Lower leg skin (tissue), 4 donors: ENCODE measurements around the gene STAT5B. TPM values are rescaled to one million over a fixed set of nuclear protein-coding genes. Genes with fewer than 3 reads are reported as not detected.

Source experiments
- DNase-seq, 2 donors: peaks; one replicate each; pipeline ENCODE4 v3.0.0-alpha.2; 2019; ENCODE audit warnings: low spot score in 2 of 2
- H3K4me3 ChIP-seq: fragments of 200-600 bp; sonication (generic); 2 replicates; pipeline ENCODE4 v1.5.1; 2017; ENCODE audit warnings: mild to moderate bottlenecking, low read depth; ENCODE audit not compliant: poor library complexity, severe bottlenecking
- POLR2A ChIP-seq, 2 donors: fragments of 450-650 bp; IDR thresholded peaks; one replicate each; pipeline ENCODE4 v1.6.1; 2016 to 2017; ENCODE audit warnings: antibody characterized with exemption in 2 of 2, mild to moderate bottlenecking in 1 of 2, moderate library complexity in 1 of 2
- WGBS, 2 donors: methylation state at CpG; one replicate each; pipeline ENCODE4 v1.1.5; 2018; 5-methylcytosine and 5-hydroxymethylcytosine counted together
- intact Hi-C: fragments of 100-400 bp; cut with DNase I; formaldehyde crosslinking; loops from one replicate; pipeline ENCODE4 v1.15.0; 2023; ENCODE audit warnings: low total_unique reads
- total RNA-seq, 4 donors: library from RNA; depleted of rRNA; stranded (reverse); fragments of >200 nt; gene quantifications; one replicate each; pipeline ENCODE4 v1.1.0, GENCODE V29; 2016
- TF ChIP-seq, protein P1 (sequence below), 3 donors: fragments of 450-650 bp; IDR thresholded peaks; one replicate each; pipeline ENCODE4 v1.5.1; 2016; ENCODE audit warnings: antibody characterized with exemption in 3 of 3, mild to moderate bottlenecking in 3 of 3, moderate library complexity in 2 of 3

Gene STAT5B
- total RNA-seq, 4 donors from 2014 or later: 40.2 to 72.4 (median 50.5) TPM

DNA sequence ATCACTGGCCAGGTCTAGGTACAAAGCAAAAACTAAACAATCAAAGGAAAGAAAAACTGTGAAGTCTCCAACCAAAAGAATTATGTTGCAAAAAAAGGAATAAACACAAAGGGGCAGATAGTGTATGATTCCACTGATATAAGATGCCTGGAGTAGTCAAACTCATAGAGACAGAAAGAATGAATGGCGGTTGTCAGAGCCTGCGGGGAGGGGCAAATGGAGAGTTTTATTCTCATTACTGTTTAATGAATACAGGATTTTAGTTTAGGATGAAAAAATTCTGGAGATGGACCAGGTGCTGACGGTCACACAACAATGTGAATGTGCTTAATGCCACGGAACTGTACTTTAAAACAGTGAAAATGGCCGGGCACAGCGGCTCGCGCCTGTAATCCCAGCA is 20.7 kb downstream of the STAT5B start:
- 94 to 96% methylated on average over 8 of the region's 8 CpGs for WGBS, 2 donors
- TF ChIP-seq POLR2A (IDR thresholded peaks at IDR 0.05): no peak
- TF ChIP-seq, protein P1, sequence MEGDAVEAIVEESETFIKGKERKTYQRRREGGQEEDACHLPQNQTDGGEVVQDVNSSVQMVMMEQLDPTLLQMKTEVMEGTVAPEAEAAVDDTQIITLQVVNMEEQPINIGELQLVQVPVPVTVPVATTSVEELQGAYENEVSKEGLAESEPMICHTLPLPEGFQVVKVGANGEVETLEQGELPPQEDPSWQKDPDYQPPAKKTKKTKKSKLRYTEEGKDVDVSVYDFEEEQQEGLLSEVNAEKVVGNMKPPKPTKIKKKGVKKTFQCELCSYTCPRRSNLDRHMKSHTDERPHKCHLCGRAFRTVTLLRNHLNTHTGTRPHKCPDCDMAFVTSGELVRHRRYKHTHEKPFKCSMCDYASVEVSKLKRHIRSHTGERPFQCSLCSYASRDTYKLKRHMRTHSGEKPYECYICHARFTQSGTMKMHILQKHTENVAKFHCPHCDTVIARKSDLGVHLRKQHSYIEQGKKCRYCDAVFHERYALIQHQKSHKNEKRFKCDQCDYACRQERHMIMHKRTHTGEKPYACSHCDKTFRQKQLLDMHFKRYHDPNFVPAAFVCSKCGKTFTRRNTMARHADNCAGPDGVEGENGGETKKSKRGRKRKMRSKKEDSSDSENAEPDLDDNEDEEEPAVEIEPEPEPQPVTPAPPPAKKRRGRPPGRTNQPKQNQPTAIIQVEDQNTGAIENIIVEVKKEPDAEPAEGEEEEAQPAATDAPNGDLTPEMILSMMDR (IDR thresholded peaks at IDR 0.05): no peak
- H3K4me3 ChIP-seq: no peak overlapping the region

DNA sequence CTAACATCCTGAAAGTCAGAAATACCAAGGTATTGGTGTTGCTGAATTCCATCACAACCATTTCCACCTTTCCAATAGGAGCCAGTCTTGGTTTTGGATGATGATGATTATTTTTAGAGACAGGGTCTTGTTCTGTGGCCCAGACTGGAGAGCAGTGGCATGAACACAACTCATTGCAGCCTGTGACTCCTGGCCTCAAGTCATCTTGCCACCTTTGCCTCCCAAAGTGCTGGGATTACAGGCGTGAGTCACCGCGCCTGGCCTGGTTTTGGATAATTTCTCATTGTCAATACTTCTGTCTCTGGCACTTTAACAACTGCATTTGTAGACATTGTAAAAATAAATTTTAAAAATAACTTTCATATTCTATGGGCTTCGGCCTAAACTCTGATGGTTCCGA is 22.6 kb downstream of the STAT5B start:
- WGBS, 2 donors: 93 to 95% methylated on average over 5 of the region's 5 CpGs
- TF ChIP-seq, protein P1 (IDR thresholded peaks at IDR 0.05): no peak

More for the DNA sequence above, 20.7 kb downstream of the STAT5B start:
- DNase-seq: no peak
- intact Hi-C loops: no loop called here

DNA sequence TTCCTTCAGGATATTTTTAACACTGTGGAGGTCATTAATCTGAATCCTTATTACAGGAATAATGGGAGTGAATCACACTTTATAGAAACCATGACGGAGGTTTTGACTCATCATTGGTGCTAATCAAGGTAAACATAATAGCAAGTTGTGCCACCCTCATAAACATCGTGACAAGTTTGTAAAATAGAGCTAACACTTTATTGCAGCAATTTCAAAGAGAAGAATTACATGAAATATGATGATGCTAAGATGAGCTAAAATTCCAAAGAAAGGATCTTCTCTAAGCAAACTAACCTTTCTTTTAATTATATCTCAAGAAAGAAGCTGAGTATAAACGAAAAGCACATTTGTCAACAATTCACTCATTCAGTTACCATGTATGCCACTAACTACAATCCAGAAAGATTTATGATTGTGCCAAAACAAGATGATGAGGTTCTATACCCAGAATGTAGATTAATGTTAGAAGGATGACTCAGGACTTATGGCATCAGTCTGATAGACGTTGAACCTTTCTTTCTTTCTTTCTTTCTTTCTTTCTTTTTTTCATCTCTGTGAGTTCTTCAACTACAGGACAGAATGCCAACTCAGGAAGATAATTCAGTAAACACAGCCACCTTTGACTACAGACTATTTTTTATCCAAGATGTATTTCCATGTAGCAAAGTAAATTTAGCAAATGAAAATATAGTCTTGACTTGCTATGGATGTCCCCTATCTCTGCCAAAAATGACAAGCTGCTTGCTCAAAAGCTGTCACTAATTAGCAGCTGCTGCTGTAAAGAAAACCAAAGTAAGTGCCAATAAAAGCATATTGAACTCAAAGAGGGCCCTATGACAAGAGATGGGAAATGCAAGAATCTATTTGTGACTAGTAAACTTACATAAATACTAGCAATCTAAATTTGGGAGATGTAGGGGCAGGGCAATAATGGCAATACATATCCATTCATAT is 23.3 kb downstream of the STAT5B start:
- intact Hi-C loops: no loop called here
- TF ChIP-seq, protein P1 (IDR thresholded peaks at IDR 0.05): no peak
- TF ChIP-seq POLR2A (IDR thresholded peaks at IDR 0.05): no peak
- no peak for DNase-seq
- WGBS, 2 donors: 35 to 39% methylated on average over 4 of the region's 4 CpGs
- no peak overlapping the region for H3K4me3 ChIP-seq

More for the DNA sequence above, 22.6 kb downstream of the STAT5B start:
- H3K4me3 ChIP-seq: no peak overlapping the region
- DNase-seq: no peak
- intact Hi-C loops: no loop called here

DNA sequence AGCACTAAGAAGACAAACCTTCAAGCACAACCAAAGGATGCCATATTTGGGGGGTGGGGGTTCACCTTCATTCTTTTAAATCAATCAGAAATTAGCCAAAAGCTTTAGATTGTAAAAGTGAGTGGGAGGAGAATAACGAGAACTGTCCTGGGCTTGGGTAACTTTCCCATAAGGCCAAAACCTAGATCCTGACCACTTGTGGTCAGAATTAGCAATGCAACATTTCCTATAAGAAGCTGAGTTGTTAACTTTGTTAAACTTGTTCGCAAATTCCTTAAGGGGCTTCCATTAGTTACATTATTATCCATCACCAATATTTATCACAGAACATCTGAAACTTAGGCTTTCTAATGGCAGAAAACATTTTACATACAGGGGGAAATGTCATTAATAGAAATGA is 25.1 kb downstream of the STAT5B start:
- intact Hi-C loops: no loop called here
- no peak overlapping the region for H3K4me3 ChIP-seq
- no peak for TF ChIP-seq POLR2A (IDR thresholded peaks at IDR 0.05)
- TF ChIP-seq, protein P1 (IDR thresholded peaks at IDR 0.05): no peak
- DNase-seq: no peak
- 69 to 77% methylated on average over 2 of the region's 2 CpGs for WGBS, 2 donors

DNA sequence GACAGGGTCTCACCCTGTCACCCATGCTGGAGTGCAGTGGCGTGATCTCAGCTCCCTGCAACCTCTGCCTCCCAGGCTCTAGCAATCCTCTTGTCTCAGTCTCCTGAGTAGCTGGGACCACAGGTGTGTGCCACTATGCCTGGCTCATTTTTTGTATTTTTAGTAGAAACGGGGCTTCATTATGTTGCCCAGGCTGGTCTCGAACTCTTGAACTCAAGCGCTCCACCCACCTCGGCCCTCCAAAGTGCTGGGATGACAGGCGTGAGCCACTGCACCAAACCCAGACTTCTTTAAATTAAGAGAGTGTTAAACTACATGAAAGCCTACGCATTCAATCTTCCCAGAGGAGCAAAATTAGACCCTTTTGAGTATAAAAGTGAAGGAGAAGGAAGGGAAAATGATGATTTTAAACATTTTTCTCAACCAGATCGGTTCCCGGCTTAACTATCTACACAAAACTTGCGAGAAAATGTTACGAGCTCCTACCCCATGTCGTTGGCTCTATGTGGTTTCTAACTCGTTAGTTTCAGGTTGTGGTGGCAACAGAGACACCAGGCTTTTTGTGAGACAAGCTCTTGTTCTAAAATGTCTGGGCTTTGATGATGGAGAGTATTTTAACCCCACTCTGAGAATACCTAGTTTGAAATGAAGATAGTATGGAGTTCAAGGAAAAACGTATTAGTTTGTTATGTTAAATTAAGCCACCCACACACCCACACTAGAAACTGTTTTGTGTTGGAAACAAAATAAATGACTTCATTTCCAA is 26.3 kb downstream of the STAT5B start:
- H3K4me3 ChIP-seq: no peak overlapping the region
- WGBS, 2 donors: 87 to 88% methylated on average over 14 of the region's 14 CpGs
- TF ChIP-seq POLR2A (IDR thresholded peaks at IDR 0.05): no peak
- TF ChIP-seq, protein P1 (IDR thresholded peaks at IDR 0.05): no peak
- intact Hi-C loops: no loop called here
- no peak for DNase-seq
